ENCODE measurements around the gene GMDS.

The GMDS gene

GRCh38 chr6:2133716-2134310, 111.6 kb downstream of the GMDS start:
- DNase-seq (ENCODE audit: low spot score) = no peak

- no peak for DNase-seq (ENCODE audit: low spot score)
Observed at GRCh38 chr6:2132916-2133315, 112.5 kb downstream of the GMDS start.

GRCh38 chr6:2132416-2132815, 113.0 kb downstream of the GMDS start:
- DNase-seq (ENCODE audit: low spot score) = no peak

- no peak for DNase-seq (ENCODE audit: low spot score)
Observed at GRCh38 chr6:2129182-2129621, 116.2 kb downstream of the GMDS start.

GRCh38 chr6:2127484-2127911, 117.9 kb downstream of the GMDS start:
- DNase-seq (ENCODE audit: low spot score) = peak; percentile 3

GRCh38 chr6:2126351-2126750, 119.1 kb downstream of the GMDS start:
- DNase-seq (ENCODE audit: low spot score) = no peak

GRCh38 chr6:2125158-2125557, 120.2 kb downstream of the GMDS start:
- DNase-seq (ENCODE audit: low spot score) = no peak

GRCh38 chr6:2124260-2124709, 121.1 kb downstream of the GMDS start:
- no peak for DNase-seq (ENCODE audit: low spot score)

- DNase-seq (ENCODE audit: low spot score) = no peak
Observed at GRCh38 chr6:2120912-2121311, 124.5 kb downstream of the GMDS start.

GRCh38 chr6:2119275-2119674, 126.1 kb downstream of the GMDS start:
- no peak for DNase-seq (ENCODE audit: low spot score)

- no peak for DNase-seq (ENCODE audit: low spot score)
Observed at GRCh38 chr6:2118136-2118535, 127.3 kb downstream of the GMDS start.

- DNase-seq (ENCODE audit: low spot score) = no peak
Observed at GRCh38 chr6:2117447-2117846, 128.0 kb downstream of the GMDS start.

GRCh38 chr6:2116496-2116895, 128.9 kb downstream of the GMDS start:
- DNase-seq (ENCODE audit: low spot score) = no peak

- no peak for DNase-seq (ENCODE audit: low spot score)
Observed at GRCh38 chr6:2114100-2114499, 131.3 kb downstream of the GMDS start.

- DNase-seq (ENCODE audit: low spot score) = peak; percentile 11
Observed at GRCh38 chr6:2111162-2111677, 134.2 kb downstream of the GMDS start.

- no peak for DNase-seq (ENCODE audit: low spot score)
Observed at GRCh38 chr6:2110504-2110903, 134.9 kb downstream of the GMDS start.

- DNase-seq (ENCODE audit: low spot score) = no peak
Observed at GRCh38 chr6:2109796-2110195, 135.6 kb downstream of the GMDS start.

- DNase-seq (ENCODE audit: low spot score) = no peak
Observed at GRCh38 chr6:2108700-2109306, 136.6 kb downstream of the GMDS start.

- no peak for DNase-seq (ENCODE audit: low spot score)
Observed at GRCh38 chr6:2104524-2104880, 140.9 kb downstream of the GMDS start.

- DNase-seq (ENCODE audit: low spot score) = peak; percentile 25
Observed at GRCh38 chr6:2103765-2104523, 141.5 kb downstream of the GMDS start.

GRCh38 chr6:2102966-2103365, 142.4 kb downstream of the GMDS start:
- no peak for DNase-seq (ENCODE audit: low spot score)

- no peak for DNase-seq (ENCODE audit: low spot score)
Observed at GRCh38 chr6:2102316-2102883, 143.0 kb downstream of the GMDS start.

- no peak for DNase-seq (ENCODE audit: low spot score)
Observed at GRCh38 chr6:2101213-2101612, 144.2 kb downstream of the GMDS start.
